ENCODE data around the gene SPEF1. TPM values are rescaled to one million over a fixed set of nuclear protein-coding genes. Genes with fewer than 3 reads are reported as not detected.
"Not testable (repeated sequence)": the region's sequence is repeated elsewhere in the genome, so short reads cannot be mapped to it uniquely, and the experiment has no call there.

SPEF1 gene, protein sequence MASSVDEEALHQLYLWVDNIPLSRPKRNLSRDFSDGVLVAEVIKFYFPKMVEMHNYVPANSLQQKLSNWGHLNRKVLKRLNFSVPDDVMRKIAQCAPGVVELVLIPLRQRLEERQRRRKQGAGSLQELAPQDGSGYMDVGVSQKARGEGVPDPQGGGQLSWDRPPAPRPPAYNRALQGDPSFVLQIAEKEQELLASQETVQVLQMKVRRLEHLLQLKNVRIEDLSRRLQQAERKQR
- 10 to 100 TPM in 1 of 2 donors, 1 to 10 TPM in 1; 9.8 to 12.1 TPM for total RNA-seq
- polyA plus RNA-seq (ENCODE audit: insufficient read depth, low read depth, low replicate concordance): 28.8 TPM
- long read RNA-seq, donor 1, partial matches to known transcripts: 0 of 1 reads
- long read RNA-seq, donor 1, other reads (novel, unspliced or antisense): 0 of 1 reads
- long read RNA-seq, donor 2, partial matches to known transcripts: 0 of 1 reads
- long read RNA-seq, donor 2, other reads (novel, unspliced or antisense): 0 of 1 reads

DNA sequence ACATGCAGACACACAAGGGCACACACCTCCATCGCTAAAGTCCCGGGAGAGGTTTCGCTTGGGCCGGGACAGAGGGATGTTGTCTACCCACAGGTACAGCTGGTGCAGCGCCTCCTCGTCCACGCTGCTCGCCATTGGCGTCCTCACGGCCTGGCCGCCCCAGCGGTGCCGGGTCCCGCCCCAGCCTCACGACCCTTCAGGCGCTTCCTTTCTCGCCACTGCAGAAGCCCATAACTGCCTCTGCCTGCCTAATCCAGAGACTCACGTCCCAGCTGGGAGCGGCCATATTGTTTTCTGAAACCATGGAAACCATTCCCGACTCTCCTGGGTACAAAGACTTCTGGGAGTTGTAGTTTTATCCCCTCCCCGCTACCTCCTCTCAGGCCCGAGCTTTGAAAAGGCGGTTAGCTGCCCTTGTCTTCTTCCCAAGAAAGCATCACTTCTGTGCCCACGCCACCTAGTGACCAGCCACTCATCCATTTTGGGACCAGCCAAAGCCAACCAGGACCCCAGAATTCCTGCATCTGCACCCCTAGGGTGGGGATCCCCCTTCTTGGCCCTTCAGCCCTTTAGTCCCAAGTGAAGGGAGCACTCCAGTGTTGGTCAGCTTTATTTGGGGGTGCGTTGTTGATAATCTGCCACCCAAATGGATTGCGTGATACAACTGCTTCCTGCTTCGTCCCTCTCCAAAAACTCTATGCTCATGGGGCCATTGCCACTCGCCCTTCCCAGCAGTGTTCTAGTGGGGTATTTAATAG, at the start of gene SPEF1:
SPEF1 (minus strand) TSS at position 296 of the 758 bp plus-strand sequence; CDS start at position 135, 161 bp downstream.
- Histone ChIP-seq H3K9me3 (no peaks in the 10 kb centered on the region), H3K4me3 (peak within 1 kb of the TSS; percentile 6 to 25), H3K27ac (peak within 1 kb of the TSS in 1 of 2 donors; percentile 17), H3K36me3 (ENCODE audit: low read depth, missing control alignments) (no peaks in the 10 kb centered on the region), H3K4me1 (peaks cover 29% of the 10 kb centered on the region), H3K27me3 (no peaks in the 10 kb centered on the region)
- 13 to 14% methylated on average over 26 to 27 of the region's 28 CpGs for WGBS, 2 donors
- TF ChIP-seq, protein P1, sequence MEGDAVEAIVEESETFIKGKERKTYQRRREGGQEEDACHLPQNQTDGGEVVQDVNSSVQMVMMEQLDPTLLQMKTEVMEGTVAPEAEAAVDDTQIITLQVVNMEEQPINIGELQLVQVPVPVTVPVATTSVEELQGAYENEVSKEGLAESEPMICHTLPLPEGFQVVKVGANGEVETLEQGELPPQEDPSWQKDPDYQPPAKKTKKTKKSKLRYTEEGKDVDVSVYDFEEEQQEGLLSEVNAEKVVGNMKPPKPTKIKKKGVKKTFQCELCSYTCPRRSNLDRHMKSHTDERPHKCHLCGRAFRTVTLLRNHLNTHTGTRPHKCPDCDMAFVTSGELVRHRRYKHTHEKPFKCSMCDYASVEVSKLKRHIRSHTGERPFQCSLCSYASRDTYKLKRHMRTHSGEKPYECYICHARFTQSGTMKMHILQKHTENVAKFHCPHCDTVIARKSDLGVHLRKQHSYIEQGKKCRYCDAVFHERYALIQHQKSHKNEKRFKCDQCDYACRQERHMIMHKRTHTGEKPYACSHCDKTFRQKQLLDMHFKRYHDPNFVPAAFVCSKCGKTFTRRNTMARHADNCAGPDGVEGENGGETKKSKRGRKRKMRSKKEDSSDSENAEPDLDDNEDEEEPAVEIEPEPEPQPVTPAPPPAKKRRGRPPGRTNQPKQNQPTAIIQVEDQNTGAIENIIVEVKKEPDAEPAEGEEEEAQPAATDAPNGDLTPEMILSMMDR (IDR thresholded peaks at IDR 0.05): peak in 2 of 3 experiments; percentile 36 to 42
- no peak for TF ChIP-seq POLR2A (IDR thresholded peaks at IDR 0.05)
- DNase-seq: peak; percentile 95
- intact Hi-C loops (cut with DNase I; ENCODE audit: low total_unique reads): no loop called here

DNA sequence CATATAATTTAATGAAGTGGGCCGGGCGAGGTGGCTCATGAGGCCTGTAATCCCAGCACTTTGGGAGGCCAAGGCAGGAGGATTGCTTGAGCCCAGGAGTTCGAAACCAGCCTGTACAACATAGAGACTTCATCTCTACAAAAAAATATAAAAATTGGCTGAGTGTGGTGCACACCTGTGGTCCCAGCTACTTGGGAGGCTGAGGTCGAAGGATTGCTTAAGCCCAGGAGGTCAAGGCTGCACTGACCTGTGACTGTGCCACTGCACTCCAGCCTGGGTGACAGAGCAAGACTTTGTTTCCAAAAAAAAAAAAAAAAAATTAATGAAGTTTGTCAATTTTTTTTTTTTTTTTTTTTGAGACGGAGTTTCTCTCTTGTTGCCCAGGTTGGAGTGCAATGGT, 48.6 kb upstream of the SPEF1 start:
- intact Hi-C loops (cut with DNase I; ENCODE audit: low total_unique reads); H3K4me3 ChIP-seq: not testable (repeated sequence)
- 91 to 96% methylated on average over 5 of the region's 5 CpGs for WGBS, 2 donors

DNA sequence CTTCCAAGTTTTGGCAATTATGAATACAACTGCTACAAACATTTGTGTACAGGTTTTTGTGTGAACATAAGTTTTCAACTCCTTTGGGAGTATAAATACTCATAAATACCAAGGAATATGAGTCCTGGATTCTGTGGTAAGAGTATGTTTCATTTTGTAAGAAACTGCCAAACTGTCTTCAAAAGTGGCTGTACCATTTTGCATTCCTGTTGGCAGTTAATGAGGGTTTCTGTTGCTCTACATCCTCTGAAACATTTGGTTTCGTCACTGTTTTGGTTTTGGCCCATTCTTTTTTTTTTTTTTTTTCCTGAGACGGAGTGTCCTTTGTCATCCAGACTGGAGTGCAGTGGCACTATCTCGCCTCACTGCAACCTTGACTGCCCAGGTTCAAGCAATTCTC, 47.5 kb upstream of the SPEF1 start:
- intact Hi-C loops (cut with DNase I; ENCODE audit: low total_unique reads): no loop called here
- WGBS, 2 donors: 83 to 89% methylated on average over 3 of the region's 3 CpGs
- Histone ChIP-seq H3K27me3 (no peaks in the 10 kb centered on the region), H3K9me3 (no peaks in the 10 kb centered on the region), H3K4me3 (no peak overlapping the region), H3K4me1 (no peaks in the 10 kb centered on the region), H3K36me3 (ENCODE audit: low read depth, missing control alignments) (no peaks in the 10 kb centered on the region), H3K27ac (no peak overlapping the region)
- TF ChIP-seq, protein P1 (IDR thresholded peaks at IDR 0.05): no peak
- TF ChIP-seq POLR2A (IDR thresholded peaks at IDR 0.05): no peak
- DNase-seq: no peak

More for the DNA sequence above, 48.6 kb upstream of the SPEF1 start:
- not testable (repeated sequence) for DNase-seq; H3K9me3 ChIP-seq; H3K4me1 ChIP-seq; H3K27me3 ChIP-seq; H3K27ac ChIP-seq; H3K36me3 ChIP-seq (ENCODE audit: low read depth, missing control alignments)

DNA sequence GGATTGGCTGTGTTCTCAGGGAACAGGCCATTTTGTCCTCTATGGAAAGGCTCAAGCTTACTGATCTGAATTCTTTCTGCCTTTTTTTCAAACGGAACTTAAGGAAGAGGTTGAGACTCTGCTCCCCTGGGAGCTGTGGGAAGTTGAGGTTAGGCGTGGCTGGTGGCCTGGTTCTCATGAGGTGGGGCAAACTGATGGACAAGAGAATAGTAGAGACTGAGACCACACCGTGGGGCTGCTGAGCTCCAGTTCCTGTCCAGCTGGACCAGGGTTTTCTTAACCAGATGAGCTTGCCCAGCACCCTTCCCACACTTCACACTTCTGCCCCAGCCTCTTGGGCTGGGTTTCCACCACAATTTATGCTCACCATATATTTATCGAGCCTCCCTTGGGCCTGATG, 45.2 kb upstream of the SPEF1 start:
- 67 to 73% methylated on average over 2 to 4 of the region's 4 CpGs for WGBS, 2 donors
- intact Hi-C loops (cut with DNase I; ENCODE audit: low total_unique reads): no loop called here
- peaks cover 2% of the 10 kb centered on the region for H3K4me1 ChIP-seq
- no peaks in the 10 kb centered on the region for H3K36me3 ChIP-seq (ENCODE audit: low read depth, missing control alignments)
- DNase-seq: no peak
- H3K27me3 ChIP-seq: no peaks in the 10 kb centered on the region
- TF ChIP-seq, protein P1 (IDR thresholded peaks at IDR 0.05): no peak
- TF ChIP-seq POLR2A (IDR thresholded peaks at IDR 0.05): no peak
- H3K9me3 ChIP-seq: no peaks in the 10 kb centered on the region
- H3K4me3 ChIP-seq: no peak overlapping the region
- peak overlapping the region in 1 of 2 donors; percentile 41 for H3K27ac ChIP-seq

DNA sequence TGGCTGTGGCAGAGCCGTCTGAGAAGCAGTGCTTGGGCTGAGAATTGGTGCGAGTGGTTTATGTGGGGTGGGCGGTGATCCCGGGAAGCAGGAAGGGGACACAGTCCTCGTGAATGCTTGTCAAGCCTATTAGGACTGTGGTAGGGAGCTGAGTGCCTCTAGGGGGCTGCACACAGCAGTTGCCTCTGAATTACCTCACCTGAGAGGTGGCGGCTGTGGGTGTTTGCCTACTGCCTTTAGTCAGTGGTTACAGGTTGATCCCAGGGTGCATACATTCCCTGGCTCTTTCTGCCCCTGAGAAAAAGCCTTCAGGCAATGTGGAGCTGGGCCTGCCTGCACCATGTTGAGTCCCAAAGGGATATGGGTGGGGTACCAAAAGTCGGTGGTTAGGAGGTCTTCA, 44.3 kb upstream of the SPEF1 start:
- Histone ChIP-seq H3K27me3 (no peaks in the 10 kb centered on the region), H3K36me3 (ENCODE audit: low read depth, missing control alignments) (no peaks in the 10 kb centered on the region), H3K4me3 (no peak overlapping the region), H3K9me3 (no peaks in the 10 kb centered on the region), H3K27ac (peak overlapping the region in 1 of 2 donors; percentile 41), H3K4me1 (peaks cover 5% of the 10 kb centered on the region)
- 75 to 80% methylated on average over 6 to 7 of the region's 7 CpGs for WGBS, 2 donors
- TF ChIP-seq POLR2A (IDR thresholded peaks at IDR 0.05): no peak
- TF ChIP-seq, protein P1 (IDR thresholded peaks at IDR 0.05): no peak
- intact Hi-C loops (cut with DNase I; ENCODE audit: low total_unique reads): no loop called here
- DNase-seq: no peak
